ENCODE data around the gene SLIT3. TPM values are rescaled to one million over a fixed set of nuclear protein-coding genes. Genes with fewer than 3 reads are reported as not detected.

SLIT3 gene
- total RNA-seq, 1 experiment from 2014 or later = not detected

- Histone ChIP-seq H3K4me3 (no peak overlapping the region), H3K27ac (no peak overlapping the region), H4K20me1 (ENCODE audit: insufficient read depth) (no peaks in the 10 kb centered on the region), H3K79me2 (ENCODE audit: low read depth) (no peaks in the 10 kb centered on the region), H3F3A (ENCODE audit: insufficient read depth, low read depth) (no peaks in the 10 kb centered on the region), H3K36me3 (ENCODE audit: low read depth) (no peaks in the 10 kb centered on the region), H3K9me2 (ENCODE audit: insufficient read depth) (no peaks in the 10 kb centered on the region), H3K4me2 (no peak overlapping the region), H2AFZ (no peak overlapping the region), H3K4me1 (replicated peaks; ENCODE audit: insufficient read depth) (no peaks in the 10 kb centered on the region), H3K27me3 (ENCODE audit: insufficient read depth, low read depth) (peaks cover 73% of the 10 kb centered on the region), H3K9me3 (ENCODE audit: insufficient read depth, low read depth) (no peaks in the 10 kb centered on the region)
- POLR2A ChIA-PET (ENCODE audit: unreplicated experiment) = no interaction called here
- DNase-seq = no peak
- intact Hi-C loops (cut with micrococcal nuclease; ENCODE audit: unreplicated experiment) = no loop called here
- CTCF ChIA-PET = no interaction called here
- no peak for TF ChIP-seq CTCF (conservative IDR thresholded peaks at IDR 0.05)
- no peak for TF ChIP-seq EZH2 (IDR thresholded peaks at IDR 0.05; ENCODE audit: low read depth)
- no TSS peak for BruUV-seq (replicated peaks)
These were observed 151.6 kb downstream of the SLIT3 start for GRCh38 chr5:169149317-169149716.

- Histone ChIP-seq H3K9me3 (ENCODE audit: insufficient read depth, low read depth) (no peaks in the 10 kb centered on the region), H4K20me1 (ENCODE audit: insufficient read depth) (no peaks in the 10 kb centered on the region), H3K27me3 (ENCODE audit: insufficient read depth, low read depth) (peaks cover 82% of the 10 kb centered on the region), H3K4me2 (no peak overlapping the region), H3K9me2 (ENCODE audit: insufficient read depth) (no peaks in the 10 kb centered on the region), H3K79me2 (ENCODE audit: low read depth) (no peaks in the 10 kb centered on the region), H3F3A (ENCODE audit: insufficient read depth, low read depth) (no peaks in the 10 kb centered on the region), H3K4me3 (no peak overlapping the region), H2AFZ (no peak overlapping the region), H3K36me3 (ENCODE audit: low read depth) (no peaks in the 10 kb centered on the region), H3K4me1 (replicated peaks; ENCODE audit: insufficient read depth) (no peaks in the 10 kb centered on the region), H3K27ac (no peak overlapping the region)
- TF ChIP-seq CTCF (conservative IDR thresholded peaks at IDR 0.05) (no peak), EZH2 (IDR thresholded peaks at IDR 0.05; ENCODE audit: low read depth) (no peak)
- CTCF ChIA-PET = no interaction called here
- DNase-seq = no peak
- BruUV-seq (replicated peaks) = no TSS peak
- POLR2A ChIA-PET (ENCODE audit: unreplicated experiment) = no interaction called here
- intact Hi-C loops (cut with micrococcal nuclease; ENCODE audit: unreplicated experiment) = no loop called here
These were observed 152.7 kb downstream of the SLIT3 start for GRCh38 chr5:169148138-169148740.

GRCh38 chr5:169147534-169147933 is 153.4 kb downstream of the SLIT3 start:
- Histone ChIP-seq H3K9me3 (ENCODE audit: insufficient read depth, low read depth) (no peaks in the 10 kb centered on the region), H3K27ac (no peak overlapping the region), H2AFZ (no peak overlapping the region), H3K4me3 (no peak overlapping the region), H3K9me2 (ENCODE audit: insufficient read depth) (no peaks in the 10 kb centered on the region), H3K36me3 (ENCODE audit: low read depth) (no peaks in the 10 kb centered on the region), H3K4me2 (no peak overlapping the region), H3F3A (ENCODE audit: insufficient read depth, low read depth) (no peaks in the 10 kb centered on the region), H3K27me3 (ENCODE audit: insufficient read depth, low read depth) (peaks cover 83% of the 10 kb centered on the region), H3K79me2 (ENCODE audit: low read depth) (no peaks in the 10 kb centered on the region), H4K20me1 (ENCODE audit: insufficient read depth) (no peaks in the 10 kb centered on the region), H3K4me1 (replicated peaks; ENCODE audit: insufficient read depth) (no peaks in the 10 kb centered on the region)
- no TSS peak for BruUV-seq (replicated peaks)
- DNase-seq = no peak
- ChIA-PET CTCF (no interaction called here), POLR2A (ENCODE audit: unreplicated experiment) (no interaction called here)
- intact Hi-C loops (cut with micrococcal nuclease; ENCODE audit: unreplicated experiment) = no loop called here
- TF ChIP-seq CTCF (conservative IDR thresholded peaks at IDR 0.05) (no peak), EZH2 (IDR thresholded peaks at IDR 0.05; ENCODE audit: low read depth) (no peak)

Data from PC-9 (cell line).